Fibroblast of lung (primary cell): ENCODE results near the gene CYTH4. TPM values are rescaled to one million over a fixed set of nuclear protein-coding genes. Genes with fewer than 3 reads are reported as not detected.
"Not testable (repeated sequence)": the region's sequence is repeated elsewhere in the genome, so short reads cannot be mapped to it uniquely, and the experiment has no call there.

ENCODE experiments used
- DNase-seq, 2 donors: peaks; one replicate each; pipeline versions ENCODE4 v3.0.0 to v3.0.0-alpha.2; 2010; ENCODE audit warnings: low read depth in 2 of 2
- H2AFZ ChIP-seq: 2 replicates; pipeline ENCODE4 v1.5.1; 2012; ENCODE audit warnings: low read length, control low read depth, inconsistent platforms
- H3K27ac ChIP-seq: 2 replicates; pipeline ENCODE4 v1.5.1; 2011; ENCODE audit warnings: low read length, control low read depth; ENCODE audit not compliant: insufficient read depth
- H3K27me3 ChIP-seq: 2 replicates; pipeline ENCODE4 v1.5.1; 2011; ENCODE audit warnings: mild to moderate bottlenecking, low read length; ENCODE audit not compliant: control insufficient read depth, insufficient read depth
- H3K36me3 ChIP-seq: 2 replicates; pipeline ENCODE4 v1.5.1; 2011; ENCODE audit warnings: low read length; ENCODE audit not compliant: control insufficient read depth, insufficient read depth
- H3K4me1 ChIP-seq: 2 replicates; pipeline ENCODE4 v1.5.1; 2011; ENCODE audit warnings: low read length; ENCODE audit not compliant: control insufficient read depth, insufficient read depth; ENCODE audit errors: extremely low read depth
- H3K4me2 ChIP-seq: 2 replicates; pipeline ENCODE4 v1.5.1; 2011; ENCODE audit warnings: low read length, control low read depth; ENCODE audit not compliant: insufficient read depth; ENCODE audit errors: extremely low read depth
- H3K4me3 ChIP-seq, 4 experiments: fragments of 200-600 bp in 1 of 4; sonication (generic) in 1 of 4; replicated peaks in 1 of 4; 2 replicates each; pipeline ENCODE4 v1.5.1; 2011 to 2016; ENCODE audit warnings: low read length in 4 of 4, low read depth in 3 of 4, mild to moderate bottlenecking in 3 of 4, control low read depth in 2 of 4, inconsistent platforms in 1 of 4, mixed read lengths in 1 of 4; ENCODE audit not compliant: insufficient read depth in 1 of 4; ENCODE audit errors: control extremely low read depth in 1 of 4
- H3K79me2 ChIP-seq: 2 replicates; pipeline ENCODE4 v1.5.1; 2012; ENCODE audit warnings: mild to moderate bottlenecking, low read length, inconsistent platforms; ENCODE audit not compliant: control insufficient read depth, insufficient read depth
- H3K9ac ChIP-seq: 2 replicates; pipeline ENCODE4 v1.5.1; 2011; ENCODE audit warnings: mild to moderate bottlenecking, low read length, control low read depth; ENCODE audit not compliant: insufficient read depth
- H3K9me3 ChIP-seq: 2 replicates; pipeline ENCODE4 v1.5.1; 2012; ENCODE audit warnings: low read depth, low read length; ENCODE audit not compliant: control insufficient read depth, insufficient read depth
- H4K20me1 ChIP-seq: 2 replicates; pipeline ENCODE4 v1.5.1; 2011; ENCODE audit warnings: low read length; ENCODE audit not compliant: control insufficient read depth, insufficient read depth; ENCODE audit errors: extremely low read depth
- EZH2 ChIP-seq: IDR thresholded peaks from 2 replicates; pipeline ENCODE4 v1.5.1; 2012; ENCODE audit warnings: low read length, control low read depth, mild to moderate bottlenecking; ENCODE audit errors: missing control alignments
- polyA minus RNA-seq: library from RNA; depleted of rRNA, polyadenylated mRNA; stranded (reverse); fragments of >200 nt; gene quantifications from 2 replicates; pipeline ENCODE4 v1.2.3, GENCODE V29; 2011; ENCODE audit warnings: low replicate concordance
- polyA plus RNA-seq, 2 donors: library from polyadenylated mRNA; depleted of rRNA in 1 of 2; stranded (reverse) in 1 of 2; unstranded in 1 of 2; fragments of >200 nt; gene quantifications; 2 replicates each; pipeline ENCODE4 v1.2.1, GENCODE V29; 2011 to 2012; ENCODE audit warnings: missing spikeins in 1 of 2
- total RNA-seq: library from RNA; depleted of rRNA; stranded (reverse); fragments of >200 nt; gene quantifications from 2 replicates; pipeline ENCODE4 v1.2.1, GENCODE V29; 2014
- TF ChIP-seq, protein P1 (sequence below), 2 donors: IDR thresholded peaks in 1 of 2; conservative IDR thresholded peaks in 1 of 2; 1 replicate in 1 of 2; 2 replicates in 1 of 2; pipeline ENCODE4 v1.5.1; 2011 to 2012; ENCODE audit warnings: low read length in 2 of 2, control low read depth in 1 of 2, inconsistent platforms in 1 of 2, low read depth in 1 of 2, mild to moderate bottlenecking in 1 of 2

The CYTH4 gene, protein sequence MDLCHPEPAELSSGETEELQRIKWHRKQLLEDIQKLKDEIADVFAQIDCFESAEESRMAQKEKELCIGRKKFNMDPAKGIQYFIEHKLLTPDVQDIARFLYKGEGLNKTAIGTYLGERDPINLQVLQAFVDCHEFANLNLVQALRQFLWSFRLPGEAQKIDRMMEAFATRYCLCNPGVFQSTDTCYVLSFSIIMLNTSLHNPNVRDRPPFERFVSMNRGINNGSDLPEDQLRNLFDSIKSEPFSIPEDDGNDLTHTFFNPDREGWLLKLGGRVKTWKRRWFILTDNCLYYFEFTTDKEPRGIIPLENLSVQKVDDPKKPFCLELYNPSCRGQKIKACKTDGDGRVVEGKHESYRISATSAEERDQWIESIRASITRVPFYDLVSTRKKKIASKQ
- total RNA-seq (under 0.01 and 0.26 TPM in 2 replicates), polyA plus RNA-seq (0.12 TPM in 1 of 2 replicates, not detected in the other), polyA minus RNA-seq (not detected in 2 replicates)
- polyA plus RNA-seq (2012): 0.14 TPM in 1 of 2 replicates, not detected in the other

DNA sequence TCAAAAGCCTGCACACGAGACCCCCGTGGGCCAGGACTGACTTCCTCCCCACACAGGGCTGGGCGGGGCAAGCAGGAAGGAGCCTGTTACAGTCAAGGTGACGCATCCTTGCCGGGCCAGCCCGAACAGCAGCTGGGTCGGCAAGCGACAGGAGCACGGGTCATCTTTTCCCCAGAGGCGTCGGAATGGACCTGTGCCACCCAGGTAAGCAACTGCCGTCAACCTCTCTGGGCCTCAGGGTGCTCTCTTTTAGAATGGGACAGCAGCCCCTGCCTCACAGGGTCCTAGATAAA is at the start of gene CYTH4:
Gene CYTH4 (plus strand): TSS at position 124 of the 293 bp plus-strand sequence. CDS start 62 bp downstream, at position 186.
- Histone ChIP-seq H2AFZ (no peak within 1 kb of the TSS), H3K27me3 (peaks cover 2% of the 10 kb centered on the region), H3K9me3 (no peaks in the 10 kb centered on the region), H3K79me2 (no peaks in the 10 kb centered on the region), H4K20me1 (no peaks in the 10 kb centered on the region), H3K4me3 (no peak within 1 kb of the TSS), H3K36me3 (no peaks in the 10 kb centered on the region), H3K27ac (no peak within 1 kb of the TSS), H3K4me1 (no peaks in the 10 kb centered on the region), H3K9ac (no peak within 1 kb of the TSS), H3K4me2 (no peak within 1 kb of the TSS)
- no peak for DNase-seq
- TF ChIP-seq, protein P1, sequence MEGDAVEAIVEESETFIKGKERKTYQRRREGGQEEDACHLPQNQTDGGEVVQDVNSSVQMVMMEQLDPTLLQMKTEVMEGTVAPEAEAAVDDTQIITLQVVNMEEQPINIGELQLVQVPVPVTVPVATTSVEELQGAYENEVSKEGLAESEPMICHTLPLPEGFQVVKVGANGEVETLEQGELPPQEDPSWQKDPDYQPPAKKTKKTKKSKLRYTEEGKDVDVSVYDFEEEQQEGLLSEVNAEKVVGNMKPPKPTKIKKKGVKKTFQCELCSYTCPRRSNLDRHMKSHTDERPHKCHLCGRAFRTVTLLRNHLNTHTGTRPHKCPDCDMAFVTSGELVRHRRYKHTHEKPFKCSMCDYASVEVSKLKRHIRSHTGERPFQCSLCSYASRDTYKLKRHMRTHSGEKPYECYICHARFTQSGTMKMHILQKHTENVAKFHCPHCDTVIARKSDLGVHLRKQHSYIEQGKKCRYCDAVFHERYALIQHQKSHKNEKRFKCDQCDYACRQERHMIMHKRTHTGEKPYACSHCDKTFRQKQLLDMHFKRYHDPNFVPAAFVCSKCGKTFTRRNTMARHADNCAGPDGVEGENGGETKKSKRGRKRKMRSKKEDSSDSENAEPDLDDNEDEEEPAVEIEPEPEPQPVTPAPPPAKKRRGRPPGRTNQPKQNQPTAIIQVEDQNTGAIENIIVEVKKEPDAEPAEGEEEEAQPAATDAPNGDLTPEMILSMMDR (conservative IDR thresholded peaks at IDR 0.05 in 1 of 2, IDR thresholded peaks at IDR 0.05 in 1 of 2; ENCODE audit: low read depth in 1 of 2, low read length in 2 of 2): no peak
- no peak for TF ChIP-seq EZH2

DNA sequence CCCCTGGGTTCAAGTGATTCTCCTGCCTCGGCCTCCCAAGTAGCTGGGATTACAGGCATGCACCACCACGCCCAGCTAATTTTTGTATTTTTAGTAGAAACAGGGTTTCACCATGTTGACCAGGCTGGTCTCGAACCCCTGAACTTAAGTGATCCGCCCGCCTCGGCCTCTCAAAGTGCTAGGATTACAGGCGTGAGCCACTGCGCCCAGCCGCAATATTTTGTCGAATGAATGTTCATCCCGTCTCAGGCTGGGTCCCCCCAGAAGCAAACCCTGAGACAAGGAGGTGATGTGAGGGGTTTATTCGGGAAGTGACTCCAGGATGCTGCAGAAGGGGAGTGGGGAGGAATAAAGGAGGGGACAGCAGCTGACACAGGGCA is 48.9 kb upstream of the CYTH4 start:
- not testable (repeated sequence) for H2AFZ ChIP-seq, H3K27me3 ChIP-seq, H3K4me3 ChIP-seq, H3K9me3 ChIP-seq, DNase-seq, H3K9ac ChIP-seq, H4K20me1 ChIP-seq, H3K4me2 ChIP-seq, H3K79me2 ChIP-seq, H3K36me3 ChIP-seq, H3K27ac ChIP-seq
- H3K4me1 ChIP-seq: peaks cover 16% of the 10 kb centered on the region

DNA sequence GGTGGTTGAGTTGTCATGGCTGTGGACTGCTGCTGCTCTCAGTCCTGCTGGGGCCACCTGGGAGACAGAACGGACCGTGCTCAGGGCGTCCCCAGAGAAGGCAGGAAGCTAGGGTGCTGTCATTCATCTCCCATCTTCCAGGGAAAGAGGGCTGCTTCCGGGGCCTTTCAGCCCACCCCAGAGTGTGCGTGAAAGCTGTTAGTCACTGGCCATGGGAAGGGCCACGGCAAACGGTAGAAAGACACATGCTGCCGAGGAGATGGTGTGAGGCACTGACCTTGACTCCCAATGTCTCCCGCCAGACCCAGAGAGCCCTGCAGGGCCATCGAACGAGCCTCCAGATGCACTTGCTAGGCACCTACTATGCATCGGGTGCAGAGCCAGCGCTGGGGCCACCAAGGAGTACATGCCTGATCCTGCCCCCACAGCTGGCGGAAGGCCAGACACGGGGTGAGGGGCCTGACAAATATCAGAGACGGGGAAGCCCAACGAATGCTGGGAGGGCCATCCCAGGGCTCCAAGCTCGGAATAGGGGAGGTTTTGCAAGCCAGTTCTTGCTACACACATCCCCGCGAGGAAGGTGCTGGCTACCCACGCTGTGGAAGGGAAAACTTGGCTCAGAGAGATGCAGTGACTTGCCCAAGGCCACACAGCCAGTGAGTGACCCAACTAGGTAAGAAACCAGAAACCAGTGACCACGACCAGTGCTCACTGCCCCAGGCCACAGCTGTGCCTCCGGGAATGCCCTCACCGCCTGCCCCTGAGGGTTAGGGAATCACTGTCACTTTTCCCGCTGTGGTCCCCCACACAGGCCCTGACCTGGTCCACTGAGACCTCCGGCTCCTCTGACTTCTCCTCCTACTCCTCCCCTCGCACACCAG is 48.3 kb upstream of the CYTH4 start:
- DNase-seq: no peak
- Histone ChIP-seq H3K27ac (no peak overlapping the region), H3K9me3 (no peaks in the 10 kb centered on the region), H3K4me3 (no peak overlapping the region), H4K20me1 (no peaks in the 10 kb centered on the region), H3K9ac (no peak overlapping the region), H3K79me2 (no peaks in the 10 kb centered on the region), H3K4me2 (no peak overlapping the region), H2AFZ (no peak overlapping the region), H3K4me1 (peaks cover 12% of the 10 kb centered on the region), H3K27me3 (no peaks in the 10 kb centered on the region), H3K36me3 (no peaks in the 10 kb centered on the region)
- no peak for TF ChIP-seq EZH2
- TF ChIP-seq, protein P1 (conservative IDR thresholded peaks at IDR 0.05 in 1 of 2, IDR thresholded peaks at IDR 0.05 in 1 of 2; ENCODE audit: low read depth in 1 of 2, low read length in 2 of 2): no peak
